Loucy (cell line): ENCODE measurements around the gene NUTF2.

Source experiments
- CTCF ChIP-seq: fragments of 200-600 bp; sonication (generic); conservative IDR thresholded peaks from 2 replicates; pipeline ENCODE4 v1.5.1; 2014; ENCODE audit warnings: mild to moderate bottlenecking, antibody characterized with exemption, low read length
- EZH2phosphoT487 ChIP-seq: fragments of 200-600 bp; IDR thresholded peaks from 2 replicates; pipeline ENCODE4 v1.6.1; 2018; ENCODE audit warnings: antibody characterized with exemption, mild to moderate bottlenecking, moderate library complexity, borderline replicate concordance

DNA sequence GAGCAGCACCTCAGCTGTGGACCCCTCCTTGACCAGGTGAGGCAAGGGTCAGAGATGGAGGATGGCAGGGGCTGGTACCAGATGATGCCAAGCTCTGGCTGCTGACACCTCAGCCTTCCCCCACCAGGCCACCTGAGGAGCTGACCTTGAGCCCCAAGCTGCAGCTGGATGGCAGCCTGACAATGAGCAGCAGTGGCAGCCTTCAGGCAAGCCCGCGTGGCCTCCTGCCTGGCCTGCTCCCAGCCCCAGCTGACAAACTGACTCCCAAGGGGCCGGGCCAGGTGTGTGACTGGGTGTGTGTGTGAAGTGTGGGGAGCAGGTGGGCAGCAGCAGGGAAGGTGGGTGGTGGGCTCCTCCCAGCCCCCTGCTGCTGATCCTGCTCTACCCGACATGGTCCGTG, 33.2 kb downstream of the NUTF2 start:
- TF ChIP-seq CTCF, result no peak
- TF ChIP-seq EZH2phosphoT487, result no peak
